ENCODE results near the gene COLEC12.

COLEC12 gene

GRCh38 chr18:326846-327245, 173.7 kb downstream of the COLEC12 start:
- Mint-ChIP-seq H3K4me1 (peaks cover 17% of the 10 kb centered on the region), H3K4me3 (no peak overlapping the region), H3K9me3 (no peaks in the 10 kb centered on the region), H3K36me3 (ENCODE audit: low read depth) (peaks cover 17% of the 10 kb centered on the region), H3K27me3 (ENCODE audit: low read depth) (peaks cover 6% of the 10 kb centered on the region), H3K27ac (no peak overlapping the region)
- no peak for TF ChIP-seq CTCF (IDR thresholded peaks at IDR 0.05; ENCODE audit: unreplicated experiment in 3 of 3)

DNA sequence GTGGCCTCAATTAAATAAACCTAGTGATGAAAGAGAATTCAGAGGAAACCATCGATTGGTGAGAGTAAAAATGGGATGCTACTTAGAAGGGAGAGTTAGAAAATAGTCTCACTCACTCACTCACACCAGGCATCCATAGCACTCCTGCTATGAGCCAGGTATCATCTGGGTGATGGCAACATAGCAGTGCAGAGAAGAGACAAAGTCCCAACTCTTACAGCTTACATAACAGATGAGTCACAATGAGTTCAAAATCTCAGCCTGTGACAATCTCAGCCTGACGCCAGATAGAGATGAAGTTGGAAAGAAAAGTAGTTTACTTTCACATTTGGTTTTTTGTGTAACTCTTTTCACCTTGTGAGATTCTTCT, 177.3 kb downstream of the COLEC12 start:
- no peak overlapping the region for H3K4me3 Mint-ChIP-seq
- H3K27ac Mint-ChIP-seq: no peak overlapping the region
- no peak for TF ChIP-seq CTCF (IDR thresholded peaks at IDR 0.05; ENCODE audit: unreplicated experiment in 3 of 3)

GRCh38 chr18:321865-322467, 178.5 kb downstream of the COLEC12 start:
- no peaks in the 10 kb centered on the region for H3K36me3 Mint-ChIP-seq (ENCODE audit: low read depth)
- H3K27me3 Mint-ChIP-seq (ENCODE audit: low read depth): peaks cover 3% of the 10 kb centered on the region

More for the DNA sequence above, 177.3 kb downstream of the COLEC12 start:
- no peaks in the 10 kb centered on the region for H3K9me3 Mint-ChIP-seq
- peaks cover 21% of the 10 kb centered on the region for H3K4me1 Mint-ChIP-seq
- H3K36me3 Mint-ChIP-seq (ENCODE audit: low read depth): peaks cover 5% of the 10 kb centered on the region
- peaks cover 3% of the 10 kb centered on the region for H3K27me3 Mint-ChIP-seq (ENCODE audit: low read depth)

GRCh38 chr18:320155-320554, 180.3 kb downstream of the COLEC12 start:
- no peaks in the 10 kb centered on the region for H3K9me3 Mint-ChIP-seq

More at GRCh38 chr18:321865-322467, 178.5 kb downstream of the COLEC12 start:
- no peaks in the 10 kb centered on the region for H3K9me3 Mint-ChIP-seq
- H3K4me1 Mint-ChIP-seq: peaks cover 21% of the 10 kb centered on the region
- peak overlapping the region in 1 of 3 experiments; percentile 25 for H3K27ac Mint-ChIP-seq
- H3K4me3 Mint-ChIP-seq: no peak overlapping the region
- no peak for TF ChIP-seq CTCF (IDR thresholded peaks at IDR 0.05; ENCODE audit: unreplicated experiment in 3 of 3)

DNA sequence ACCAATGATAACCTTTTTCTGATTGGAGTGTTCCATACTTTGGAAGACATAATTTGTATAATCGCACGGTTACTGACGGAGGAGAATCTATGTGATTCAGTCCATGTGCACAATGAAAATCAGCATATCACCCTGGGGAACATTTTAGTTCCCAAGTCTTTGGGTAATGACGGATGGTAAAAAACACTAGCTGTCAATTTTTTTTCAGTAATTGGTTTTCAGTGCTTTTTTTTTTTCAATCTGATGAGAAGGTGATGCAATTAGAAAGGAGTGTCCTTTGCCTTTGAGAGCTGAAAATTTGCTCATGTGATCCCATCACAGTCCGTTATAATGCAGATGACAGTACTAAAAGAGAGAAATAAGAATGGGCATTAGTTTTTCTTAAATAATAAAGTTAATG, 180.8 kb downstream of the COLEC12 start:
- peaks cover 21% of the 10 kb centered on the region for H3K4me1 Mint-ChIP-seq
- no peaks in the 10 kb centered on the region for H3K36me3 Mint-ChIP-seq (ENCODE audit: low read depth)
- peak overlapping the region in 1 of 3 experiments; percentile 13 for H3K27ac Mint-ChIP-seq
- TF ChIP-seq CTCF (IDR thresholded peaks at IDR 0.05; ENCODE audit: unreplicated experiment in 3 of 3): no peak
- H3K27me3 Mint-ChIP-seq (ENCODE audit: low read depth): peaks cover 3% of the 10 kb centered on the region
- no peak overlapping the region for H3K4me3 Mint-ChIP-seq
- no peaks in the 10 kb centered on the region for H3K9me3 Mint-ChIP-seq

More at GRCh38 chr18:320155-320554, 180.3 kb downstream of the COLEC12 start:
- Mint-ChIP-seq H3K27me3 (ENCODE audit: low read depth) (peaks cover 3% of the 10 kb centered on the region), H3K27ac (peak overlapping the region in 1 of 3 experiments; percentile 13), H3K36me3 (ENCODE audit: low read depth) (no peaks in the 10 kb centered on the region), H3K4me1 (peaks cover 21% of the 10 kb centered on the region), H3K4me3 (no peak overlapping the region)
- TF ChIP-seq CTCF (IDR thresholded peaks at IDR 0.05; ENCODE audit: unreplicated experiment in 3 of 3): no peak

DNA sequence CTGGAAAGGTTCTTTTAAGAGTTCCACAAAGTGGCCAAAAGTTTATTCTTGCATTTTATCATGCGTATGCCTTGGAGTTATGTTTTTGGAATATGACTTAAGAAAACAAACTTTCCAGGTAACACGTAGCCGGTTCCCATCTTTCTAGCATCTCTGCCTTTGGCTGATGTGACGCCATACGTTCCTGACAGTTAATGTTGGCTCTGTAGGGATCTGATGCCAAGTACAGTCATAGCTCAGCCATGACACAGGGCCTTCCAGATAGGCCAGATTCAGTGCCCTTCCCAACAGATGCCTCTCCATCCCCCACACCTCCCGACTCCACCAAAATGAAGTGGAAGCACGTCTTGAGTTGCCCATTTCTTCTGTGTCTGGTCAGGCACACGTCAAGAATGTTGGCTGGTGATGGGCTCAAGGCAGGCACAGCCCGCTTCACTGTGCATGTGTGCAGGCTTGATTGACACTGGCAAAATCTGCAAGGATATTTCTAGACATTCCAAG, 181.7 kb downstream of the COLEC12 start:
- no peak for TF ChIP-seq CTCF (IDR thresholded peaks at IDR 0.05; ENCODE audit: unreplicated experiment in 3 of 3)
- Mint-ChIP-seq H3K4me1 (peaks cover 21% of the 10 kb centered on the region), H3K27ac (no peak overlapping the region), H3K27me3 (ENCODE audit: low read depth) (peaks cover 3% of the 10 kb centered on the region), H3K36me3 (ENCODE audit: low read depth) (no peaks in the 10 kb centered on the region), H3K4me3 (no peak overlapping the region), H3K9me3 (no peaks in the 10 kb centered on the region)

Data from nephron (organoid).